GM23248 (cell line): ENCODE data around the gene MAGI1. TPM values are rescaled to one million over a fixed set of nuclear protein-coding genes. Genes with fewer than 3 reads are reported as not detected.

Experiments used
- DNase-seq: peaks from one replicate; pipeline ENCODE4 v3.0.0-alpha.2; 2015
- H2AFZ ChIP-seq: fragments of 200-600 bp; sonication (generic); 2 replicates; pipeline ENCODE4 v1.6.1; 2016; ENCODE audit warnings: antibody characterized with exemption
- H3F3A ChIP-seq: fragments of 200-600 bp; sonication (generic); 2 replicates; pipeline ENCODE4 v1.6.1; 2016; ENCODE audit warnings: mild to moderate bottlenecking, antibody characterized with exemption, mixed run types; ENCODE audit not compliant: insufficient read depth
- H3K27ac ChIP-seq: fragments of 200-600 bp; sonication (generic); 2 replicates; pipeline ENCODE4 v1.5.1; 2016; ENCODE audit warnings: mild to moderate bottlenecking
- H3K27me3 ChIP-seq: fragments of 200-600 bp; sonication (generic); replicated peaks from 2 replicates; pipeline ENCODE4 v1.6.1; 2016; ENCODE audit warnings: mild to moderate bottlenecking; ENCODE audit not compliant: insufficient read depth
- H3K36me3 ChIP-seq: fragments of 200-600 bp; sonication (generic); 2 replicates; pipeline ENCODE4 v1.6.1; 2016; ENCODE audit warnings: low read depth, mild to moderate bottlenecking
- H3K4me1 ChIP-seq: fragments of 200-600 bp; sonication (generic); 2 replicates; pipeline ENCODE4 v1.6.1; 2016; ENCODE audit warnings: mild to moderate bottlenecking; ENCODE audit not compliant: insufficient read depth
- H3K4me2 ChIP-seq: fragments of 200-600 bp; sonication (generic); one replicate; pipeline ENCODE4 v1.6.1; 2016; ENCODE audit warnings: mild to moderate bottlenecking; ENCODE audit not compliant: unreplicated experiment
- H3K4me3 ChIP-seq: fragments of 200-600 bp; sonication (generic); 2 replicates; pipeline ENCODE4 v1.5.1; 2016; ENCODE audit warnings: mild to moderate bottlenecking
- H3K79me2 ChIP-seq: fragments of 200-600 bp; sonication (generic); 2 replicates; pipeline ENCODE4 v1.6.1; 2016; ENCODE audit warnings: mild to moderate bottlenecking; ENCODE audit not compliant: insufficient read depth
- H3K9ac ChIP-seq: fragments of 200-600 bp; sonication (generic); 2 replicates; pipeline ENCODE4 v1.6.1; 2016; ENCODE audit warnings: mild to moderate bottlenecking
- H3K9me2 ChIP-seq: fragments of 200-600 bp; sonication (generic); 2 replicates; pipeline ENCODE4 v1.6.1; 2016; ENCODE audit warnings: mixed run types, mild to moderate bottlenecking, moderate library complexity; ENCODE audit not compliant: insufficient read depth
- H3K9me3 ChIP-seq: fragments of 200-600 bp; sonication (generic); one replicate; pipeline ENCODE4 v1.6.1; 2017; ENCODE audit warnings: low read depth
- H4K20me1 ChIP-seq: fragments of 200-600 bp; sonication (generic); 2 replicates; pipeline ENCODE4 v1.6.0; 2016; ENCODE audit not compliant: insufficient read depth
- EZH2 ChIP-seq: fragments of 200-600 bp; sonication (generic); IDR thresholded peaks from 2 replicates; pipeline ENCODE4 v1.6.1; 2018; ENCODE audit warnings: antibody characterized with exemption, mild to moderate bottlenecking; ENCODE audit not compliant: insufficient read depth, poor library complexity, severe bottlenecking
- EZH2phosphoT487 ChIP-seq: fragments of 200-600 bp; sonication (generic); IDR thresholded peaks from 2 replicates; pipeline ENCODE4 v1.6.1; 2018; ENCODE audit warnings: antibody characterized with exemption, moderate library complexity, mild to moderate bottlenecking, low read depth; ENCODE audit not compliant: insufficient read depth
- WGBS, 2 experiments: methylation state at CpG; one replicate each; pipeline ENCODE4 v1.1.6; 2015 to 2017; ENCODE audit warnings: low lambda C conversion rate in 2 of 2, low coverage in 1 of 2; ENCODE audit errors: missing lambda C conversion rate in 2 of 2; 5-methylcytosine and 5-hydroxymethylcytosine counted together
- in situ Hi-C: fragments of 300-500 bp; cut with MboI; formaldehyde crosslinking; loops from 2 replicates; pipeline ENCODE4 v1.15.0; 2020
- polyA plus RNA-seq: library from polyadenylated mRNA; unstranded; fragments of >200 nt; fragmentation: Nextera tagmentation; extraction: Ambion mirVana; gene quantifications from 2 replicates; pipeline ENCODE4 v1.2.1, GENCODE V29; 2016
- total RNA-seq: library from RNA; depleted of rRNA; stranded (reverse); fragments of >200 nt; shearing (Covaris generic); gene quantifications from 2 replicates; pipeline ENCODE4 v1.2.3, GENCODE V29; 2014

The MAGI1 gene
- total and polyA plus RNA-seq, 2 experiments from 2014 or later, result 7.3 to 13.8 TPM

- Histone ChIP-seq H3F3A (peaks cover 33% of the 10 kb centered on the region), H3K4me3 (no peak overlapping the region), H3K4me1 (peaks cover 31% of the 10 kb centered on the region), H3K9me3 (no peaks in the 10 kb centered on the region), H3K36me3 (no peaks in the 10 kb centered on the region), H3K27me3 (no peaks in the 10 kb centered on the region), H3K27ac (no peak overlapping the region), H4K20me1 (no peaks in the 10 kb centered on the region), H3K4me2 (no peak overlapping the region), H3K9me2 (no peaks in the 10 kb centered on the region), H3K79me2 (peaks cover 71% of the 10 kb centered on the region), H2AFZ (no peak overlapping the region), H3K9ac (no peak overlapping the region)
- in situ Hi-C loops, result no loop called here
- DNase-seq, result no peak
- 54 to 59% methylated on average over 3 of the region's 3 CpGs for WGBS, 2 experiments
- TF ChIP-seq EZH2 (no peak), EZH2phosphoT487 (no peak)
Measured at GRCh38 chr3:65975032-65975431, 63.7 kb downstream of the MAGI1 start.

GRCh38 chr3:65974509-65974908, 64.2 kb downstream of the MAGI1 start:
- in situ Hi-C loops, result no loop called here
- Histone ChIP-seq H3K27me3 (no peaks in the 10 kb centered on the region), H3K4me2 (no peak overlapping the region), H4K20me1 (no peaks in the 10 kb centered on the region), H3K4me3 (no peak overlapping the region), H3K9me2 (no peaks in the 10 kb centered on the region), H3K4me1 (peaks cover 26% of the 10 kb centered on the region), H3K27ac (no peak overlapping the region), H3K9ac (no peak overlapping the region), H2AFZ (no peak overlapping the region), H3K9me3 (no peaks in the 10 kb centered on the region), H3F3A (peaks cover 29% of the 10 kb centered on the region), H3K79me2 (peaks cover 71% of the 10 kb centered on the region), H3K36me3 (no peaks in the 10 kb centered on the region)
- DNase-seq, result no peak
- no peak for TF ChIP-seq EZH2phosphoT487
- no peak for TF ChIP-seq EZH2
- WGBS, 2 experiments, result 98 to 99% methylated on average over 4 of the region's 4 CpGs

- peaks cover 12% of the 10 kb centered on the region for H3F3A ChIP-seq
- H3K4me1 ChIP-seq, result peaks cover 10% of the 10 kb centered on the region
- no peaks in the 10 kb centered on the region for H3K9me3 ChIP-seq
- H3K4me3 ChIP-seq, result no peak overlapping the region
- H3K4me2 ChIP-seq, result no peak overlapping the region
- no peak for DNase-seq
- no peaks in the 10 kb centered on the region for H3K27me3 ChIP-seq
- peaks cover 79% of the 10 kb centered on the region for H3K79me2 ChIP-seq
- no peak overlapping the region for H3K9ac ChIP-seq
- H3K36me3 ChIP-seq, result no peaks in the 10 kb centered on the region
- 100% methylated on average over 1 of the region's 1 CpG for WGBS, 2 experiments
- no peak overlapping the region for H2AFZ ChIP-seq
- H3K9me2 ChIP-seq, result no peaks in the 10 kb centered on the region
- H3K27ac ChIP-seq, result no peak overlapping the region
- in situ Hi-C loops, result no loop called here
- no peak for TF ChIP-seq EZH2phosphoT487
- no peak for TF ChIP-seq EZH2
- H4K20me1 ChIP-seq, result no peaks in the 10 kb centered on the region
Measured at GRCh38 chr3:65972765-65973164, 66.0 kb downstream of the MAGI1 start.

GRCh38 chr3:65971293-65972252, 67.1 kb downstream of the MAGI1 start:
- no peaks in the 10 kb centered on the region for H3K9me3 ChIP-seq
- no peak overlapping the region for H3K27ac ChIP-seq
- H3K9ac ChIP-seq, result no peak overlapping the region
- peak overlapping the region; percentile 53 for H2AFZ ChIP-seq
- no peaks in the 10 kb centered on the region for H3K27me3 ChIP-seq
- H3K4me3 ChIP-seq, result no peak overlapping the region
- peak; percentile 53 for DNase-seq
- no peaks in the 10 kb centered on the region for H3K36me3 ChIP-seq
- TF ChIP-seq EZH2phosphoT487 (no peak), EZH2 (no peak)
- in situ Hi-C loops, result no loop called here
- 21 to 27% methylated on average over 7 of the region's 7 CpGs for WGBS, 2 experiments
- H3K79me2 ChIP-seq, result peaks cover 81% of the 10 kb centered on the region
- H3F3A ChIP-seq, result 0 out of 2 replicates have a peak, but pooled peaks cover 10% of the 10 kb centered on the region
- H4K20me1 ChIP-seq, result no peaks in the 10 kb centered on the region
- H3K4me1 ChIP-seq, result peaks cover 10% of the 10 kb centered on the region
- no peaks in the 10 kb centered on the region for H3K9me2 ChIP-seq
- peak overlapping the region; percentile 14 for H3K4me2 ChIP-seq
